ENCODE data around the gene EIF2S2.

DNA sequence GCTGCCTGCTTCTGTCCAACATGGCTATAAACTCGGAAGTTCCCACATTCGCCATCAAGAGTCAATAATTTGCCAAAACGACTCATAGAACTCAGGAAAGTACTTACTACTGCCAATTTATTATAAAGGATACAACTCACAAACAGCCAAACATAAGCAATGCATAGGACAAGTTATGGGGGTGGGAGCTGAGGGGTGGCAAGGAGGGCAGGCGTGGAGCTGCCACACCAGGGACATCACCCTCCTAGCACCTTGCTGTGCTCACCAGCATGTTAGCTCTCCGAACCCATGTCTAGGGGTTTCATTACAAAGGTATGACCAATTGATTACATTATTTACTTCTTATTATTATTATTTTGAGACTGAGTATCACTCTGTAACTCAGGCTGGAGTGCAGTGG, 12.4 kb downstream of the EIF2S2 start:
- TF ChIP-seq EZH2phosphoT487 (IDR thresholded peaks at IDR 0.05; ENCODE audit: insufficient read depth, low read depth) (no peak), EZH2 (IDR thresholded peaks at IDR 0.05; ENCODE audit: insufficient read depth, poor library complexity, severe bottlenecking) (no peak)

Measured in GM23248 (cell line).